Testis (tissue), 2 donors: ENCODE data around the gene ACSM5.
"Not testable (repeated sequence)": the region's sequence is repeated elsewhere in the genome, so short reads cannot be mapped to it uniquely, and the experiment has no call there.

ENCODE experiments used
- CTCF ChIP-seq, 3 experiments: fragments of 450-650 bp in 2 of 3; fragments of 200-600 bp in 1 of 3; sonication (generic) in 1 of 3; IDR thresholded peaks; one replicate each; pipeline ENCODE4 v1.5.1; 2016 to 2019; ENCODE audit warnings: antibody characterized with exemption in 3 of 3, mild to moderate bottlenecking in 2 of 3, moderate library complexity in 1 of 3
- POLR2A ChIP-seq: fragments of 450-650 bp; IDR thresholded peaks from one replicate; pipeline ENCODE4 v1.6.1; 2017; ENCODE audit warnings: antibody characterized with exemption, mild to moderate bottlenecking, moderate library complexity

GRCh38 chr16:20453633-20454032 lies 44.3 kb downstream of the ACSM5 start:
- not testable (repeated sequence) for TF ChIP-seq CTCF (IDR thresholded peaks at IDR 0.05); POLR2A
